HepG2 (cell line): ENCODE measurements around the gene CCL17. TPM values are rescaled to one million over a fixed set of nuclear protein-coding genes. Genes with fewer than 3 reads are reported as not detected.

Experiments
- ATAD3A ChIP-seq: sonication (generic); formaldehyde crosslinking; IDR thresholded peaks from 2 replicates; pipeline ENCODE4 v1.4.0; 2020; ENCODE audit warnings: missing genetic modification reagents
- EEA1 ChIP-seq: sonication (generic); formaldehyde crosslinking; IDR thresholded peaks from 2 replicates; pipeline ENCODE4 v1.5.1; 2020; ENCODE audit warnings: mild to moderate bottlenecking, missing genetic modification reagents, borderline replicate concordance
- ELF4 ChIP-seq: sonication (generic); formaldehyde crosslinking; IDR thresholded peaks from 2 replicates; pipeline ENCODE4 v1.5.0; 2020; ENCODE audit warnings: missing genetic modification reagents, mild to moderate bottlenecking, moderate library complexity, borderline replicate concordance
- KLF16 ChIP-seq, 2 experiments: sonication (generic) in 1 of 2; formaldehyde crosslinking in 1 of 2; IDR thresholded peaks; 2 replicates each; pipeline versions ENCODE4 v1.6.1 to v1.8.0; 2016 to 2023; ENCODE audit warnings: missing genetic modification reagents in 2 of 2, missing compliant biosample characterization in 1 of 2
- MED8 ChIP-seq: sonication (generic); formaldehyde crosslinking; IDR thresholded peaks from 2 replicates; pipeline ENCODE4 v1.8.1; 2023; ENCODE audit warnings: mild to moderate bottlenecking, missing genetic modification reagents; ENCODE audit not compliant: insufficient replicate concordance
- SRSF1 ChIP-seq: fragments of 200-400 bp; formaldehyde crosslinking; optimal IDR thresholded peaks from 2 replicates; pipeline ENCODE3; 2017; ENCODE audit warnings: mild to moderate bottlenecking, low read depth, low read length, moderate library complexity
- ZFP62 ChIP-seq: sonication (generic); formaldehyde crosslinking; IDR thresholded peaks from 2 replicates; pipeline ENCODE4 v1.4.0; 2020; ENCODE audit warnings: missing genetic modification reagents
- ZMYM4 ChIP-seq: sonication (generic); formaldehyde crosslinking; IDR thresholded peaks from 2 replicates; pipeline ENCODE4 v1.8.1; 2023; ENCODE audit warnings: mild to moderate bottlenecking, missing genetic modification reagents
- ZNF598 ChIP-seq: sonication (generic); formaldehyde crosslinking; IDR thresholded peaks from 2 replicates; pipeline ENCODE4 v1.5.1; 2020; ENCODE audit warnings: mild to moderate bottlenecking, missing genetic modification reagents, borderline replicate concordance
- ZNF607 ChIP-seq: sonication (generic); formaldehyde crosslinking; IDR thresholded peaks from 2 replicates; pipeline ENCODE4 v1.5.1; 2020; ENCODE audit warnings: missing genetic modification reagents, mild to moderate bottlenecking, borderline replicate concordance
- ZNF7 ChIP-seq: IDR thresholded peaks from 2 replicates; pipeline ENCODE4 v1.6.1; 2016; ENCODE audit warnings: missing biosample characterization, missing genetic modification reagents
- ZNF703 ChIP-seq: sonication (generic); formaldehyde crosslinking; IDR thresholded peaks from 2 replicates; pipeline ENCODE4 v1.5.1; 2020; ENCODE audit warnings: missing genetic modification reagents, mild to moderate bottlenecking, moderate library complexity, borderline replicate concordance
- ZNF75D ChIP-seq: sonication (generic); formaldehyde crosslinking; IDR thresholded peaks from 2 replicates; pipeline ENCODE4 v1.8.1; 2023; ENCODE audit warnings: missing genetic modification reagents, mild to moderate bottlenecking, borderline replicate concordance
- ZNF768 ChIP-seq: sonication (generic); formaldehyde crosslinking; IDR thresholded peaks from 2 replicates; pipeline ENCODE4 v1.4.0; 2020; ENCODE audit warnings: missing genetic modification reagents
- ZSCAN21 ChIP-seq: sonication (generic); formaldehyde crosslinking; IDR thresholded peaks from 2 replicates; pipeline ENCODE4 v1.8.0; 2022; ENCODE audit warnings: mild to moderate bottlenecking, missing genetic modification reagents, moderate library complexity, borderline replicate concordance
- polyA plus RNA-seq, 8 experiments: library from polyadenylated mRNA; depleted of rRNA in 3 of 8; stranded (reverse) in 7 of 8; unstranded in 1 of 8; fragments of >200 nt; fragmentation: Illumina TruSeq in 4 of 8; extraction: Trizol in 4 of 8; gene quantifications; 2 replicates each; pipeline versions ENCODE4 v1.2.1 to v1.2.3, GENCODE V29; 2011 to 2016; ENCODE audit warnings: low read depth in 4 of 8, missing spikeins in 1 of 8, mixed read lengths in 1 of 8; ENCODE audit not compliant: insufficient read depth in 1 of 8
- total RNA-seq, 5 experiments: library from RNA; depleted of rRNA; stranded (reverse); fragments of >200 nt; fragmentation: Illumina TruSeq; extraction: Trizol; gene quantifications; 2 replicates each; pipeline ENCODE4 v1.2.3, GENCODE V29; 2016; ENCODE audit warnings: low read depth in 1 of 5
- TF ChIP-seq, protein P1 (sequence below): IDR thresholded peaks from 2 replicates; pipeline ENCODE4 v1.6.1; 2012; ENCODE audit warnings: inconsistent platforms
- TF ChIP-seq, protein P2 (sequence below): sonication (generic); formaldehyde crosslinking; IDR thresholded peaks from 2 replicates; pipeline ENCODE4 v1.4.0; 2020; ENCODE audit warnings: low read depth, mild to moderate bottlenecking, missing genetic modification reagents
- TF ChIP-seq, protein P3 (sequence below): sonication (generic); formaldehyde crosslinking; conservative IDR thresholded peaks from 2 replicates; pipeline ENCODE4 v1.4.0; 2020; ENCODE audit warnings: missing genetic modification reagents
- TF ChIP-seq, protein P4 (sequence below): sonication (generic); formaldehyde crosslinking; IDR thresholded peaks from 2 replicates; pipeline ENCODE4 v1.4.0; 2020; ENCODE audit warnings: missing genetic modification reagents, borderline replicate concordance

CCL17 gene
- total and polyA plus RNA-seq, 2 of the 13 experiments (the other 11 are each of a cell fraction or from before 2014, with no cell fraction given) = not detected

DNA sequence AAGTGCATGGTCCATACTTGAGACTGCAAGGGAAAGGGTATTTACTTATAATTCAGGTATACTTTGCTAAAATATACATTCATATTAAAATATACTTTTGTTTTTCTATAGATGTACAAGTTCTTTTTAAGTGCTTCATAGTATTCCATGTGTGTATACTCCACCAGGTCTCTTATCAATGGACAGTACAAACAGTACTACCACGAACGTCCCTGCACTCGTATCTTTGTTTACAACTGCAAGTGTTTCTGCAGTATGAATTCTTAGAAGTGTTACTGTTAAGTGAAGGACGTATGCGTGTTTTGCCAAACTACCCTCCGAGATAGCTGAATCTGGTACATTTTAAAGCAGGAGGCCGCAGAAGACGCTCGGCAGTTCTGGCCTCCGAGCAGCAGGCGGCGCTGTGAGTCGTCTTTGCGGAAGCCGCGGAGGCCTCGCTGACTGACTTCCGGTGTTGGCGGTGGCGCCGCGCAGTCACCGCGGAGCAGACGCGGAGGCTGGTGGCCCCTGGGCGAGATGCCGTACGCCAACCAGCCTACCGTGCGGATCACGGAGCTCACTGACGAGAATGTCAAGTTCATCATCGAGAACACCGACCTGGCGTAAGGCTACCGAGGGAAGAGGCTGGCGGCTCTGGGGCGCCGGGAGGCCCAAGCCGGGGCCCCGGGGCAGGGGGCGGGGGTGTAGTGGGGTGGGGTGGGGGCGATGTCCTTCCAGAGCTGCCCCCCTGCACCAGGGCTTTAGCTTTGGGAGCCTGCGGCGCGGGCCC is 57.8 kb downstream of the CCL17 start, which contains the start of gene POLR2C (continued):
- no peak for TF ChIP-seq ZNF703 (CRISPR knock-in tag)
- peak; percentile 93; the same call in 1 of the 2 replicates for TF ChIP-seq EEA1 (CRISPR knock-in tag)
- no peak for TF ChIP-seq ELF4 (CRISPR knock-in tag)
- TF ChIP-seq, protein P1, sequence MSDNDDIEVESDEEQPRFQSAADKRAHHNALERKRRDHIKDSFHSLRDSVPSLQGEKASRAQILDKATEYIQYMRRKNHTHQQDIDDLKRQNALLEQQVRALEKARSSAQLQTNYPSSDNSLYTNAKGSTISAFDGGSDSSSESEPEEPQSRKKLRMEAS = peak; percentile 78
- peak; percentile 72 for TF ChIP-seq SRSF1
- peak in 1 of 2 experiments; percentile 97; a peak in 2 of 4 replicates for TF ChIP-seq KLF16 (CRISPR knock-in tag; IDR thresholded peaks at IDR 0.05)
- TF ChIP-seq, protein P2, sequence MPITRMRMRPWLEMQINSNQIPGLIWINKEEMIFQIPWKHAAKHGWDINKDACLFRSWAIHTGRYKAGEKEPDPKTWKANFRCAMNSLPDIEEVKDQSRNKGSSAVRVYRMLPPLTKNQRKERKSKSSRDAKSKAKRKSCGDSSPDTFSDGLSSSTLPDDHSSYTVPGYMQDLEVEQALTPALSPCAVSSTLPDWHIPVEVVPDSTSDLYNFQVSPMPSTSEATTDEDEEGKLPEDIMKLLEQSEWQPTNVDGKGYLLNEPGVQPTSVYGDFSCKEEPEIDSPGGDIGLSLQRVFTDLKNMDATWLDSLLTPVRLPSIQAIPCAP = no peak
- peak; percentile 93 for TF ChIP-seq ZNF607 (CRISPR knock-in tag)
- peak; percentile 90 for TF ChIP-seq MED8
- TF ChIP-seq ATAD3A (CRISPR knock-in tag) = 0 out of 2 replicates have a peak, but pooled peaks have one; percentile 29
- TF ChIP-seq ZNF768 (CRISPR knock-in tag) = peak; percentile 86; the same call in 1 of the 2 replicates
- TF ChIP-seq, protein P3, sequence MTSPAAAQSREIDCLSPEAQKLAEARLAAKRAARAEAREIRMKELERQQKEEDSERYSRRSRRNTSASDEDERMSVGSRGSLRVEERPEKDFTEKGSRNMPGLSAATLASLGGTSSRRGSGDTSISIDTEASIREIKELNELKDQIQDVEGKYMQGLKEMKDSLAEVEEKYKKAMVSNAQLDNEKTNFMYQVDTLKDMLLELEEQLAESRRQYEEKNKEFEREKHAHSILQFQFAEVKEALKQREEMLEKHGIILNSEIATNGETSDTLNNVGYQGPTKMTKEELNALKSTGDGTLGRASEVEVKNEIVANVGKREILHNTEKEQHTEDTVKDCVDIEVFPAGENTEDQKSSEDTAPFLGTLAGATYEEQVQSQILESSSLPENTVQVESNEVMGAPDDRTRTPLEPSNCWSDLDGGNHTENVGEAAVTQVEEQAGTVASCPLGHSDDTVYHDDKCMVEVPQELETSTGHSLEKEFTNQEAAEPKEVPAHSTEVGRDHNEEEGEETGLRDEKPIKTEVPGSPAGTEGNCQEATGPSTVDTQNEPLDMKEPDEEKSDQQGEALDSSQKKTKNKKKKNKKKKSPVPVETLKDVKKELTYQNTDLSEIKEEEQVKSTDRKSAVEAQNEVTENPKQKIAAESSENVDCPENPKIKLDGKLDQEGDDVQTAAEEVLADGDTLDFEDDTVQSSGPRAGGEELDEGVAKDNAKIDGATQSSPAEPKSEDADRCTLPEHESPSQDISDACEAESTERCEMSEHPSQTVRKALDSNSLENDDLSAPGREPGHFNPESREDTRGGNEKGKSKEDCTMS (CRISPR knock-in tag) = no peak
- TF ChIP-seq ZMYM4 (CRISPR knock-in tag) = peak; percentile 100
- peak; percentile 97 for TF ChIP-seq ZSCAN21
- no peak for TF ChIP-seq ZNF75D (CRISPR knock-in tag)
- TF ChIP-seq, protein P4, sequence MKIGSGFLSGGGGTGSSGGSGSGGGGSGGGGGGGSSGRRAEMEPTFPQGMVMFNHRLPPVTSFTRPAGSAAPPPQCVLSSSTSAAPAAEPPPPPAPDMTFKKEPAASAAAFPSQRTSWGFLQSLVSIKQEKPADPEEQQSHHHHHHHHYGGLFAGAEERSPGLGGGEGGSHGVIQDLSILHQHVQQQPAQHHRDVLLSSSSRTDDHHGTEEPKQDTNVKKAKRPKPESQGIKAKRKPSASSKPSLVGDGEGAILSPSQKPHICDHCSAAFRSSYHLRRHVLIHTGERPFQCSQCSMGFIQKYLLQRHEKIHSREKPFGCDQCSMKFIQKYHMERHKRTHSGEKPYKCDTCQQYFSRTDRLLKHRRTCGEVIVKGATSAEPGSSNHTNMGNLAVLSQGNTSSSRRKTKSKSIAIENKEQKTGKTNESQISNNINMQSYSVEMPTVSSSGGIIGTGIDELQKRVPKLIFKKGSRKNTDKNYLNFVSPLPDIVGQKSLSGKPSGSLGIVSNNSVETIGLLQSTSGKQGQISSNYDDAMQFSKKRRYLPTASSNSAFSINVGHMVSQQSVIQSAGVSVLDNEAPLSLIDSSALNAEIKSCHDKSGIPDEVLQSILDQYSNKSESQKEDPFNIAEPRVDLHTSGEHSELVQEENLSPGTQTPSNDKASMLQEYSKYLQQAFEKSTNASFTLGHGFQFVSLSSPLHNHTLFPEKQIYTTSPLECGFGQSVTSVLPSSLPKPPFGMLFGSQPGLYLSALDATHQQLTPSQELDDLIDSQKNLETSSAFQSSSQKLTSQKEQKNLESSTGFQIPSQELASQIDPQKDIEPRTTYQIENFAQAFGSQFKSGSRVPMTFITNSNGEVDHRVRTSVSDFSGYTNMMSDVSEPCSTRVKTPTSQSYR = peak; percentile 70; the same call in 1 of the 2 replicates
- TF ChIP-seq ZNF598 = no peak
- no peak for TF ChIP-seq ZNF7 (CRISPR knock-in tag)
- no peak for TF ChIP-seq ZFP62 (CRISPR knock-in tag)
